Natural killer cell (primary cell): ENCODE measurements around the gene DNAAF5. TPM values are rescaled to one million over a fixed set of nuclear protein-coding genes. Genes with fewer than 3 reads are reported as not detected.

Experiments
- ATAC-seq, 3 donors: fragments of 150-1000 bp in 2 of 3; fragments of 200-7000 bp in 1 of 3; cut with Tn5 transposase; 1 replicate in 1 of 3; 2 replicates in 2 of 3; pipeline ENCODE4 v1.10.0; 2021; ENCODE audit warnings: mild to moderate bottlenecking in 2 of 3, moderate library complexity in 2 of 3
- DNase-seq, 2 donors: peaks; one replicate each; pipeline versions ENCODE4 v3.0.0 to v3.0.0-alpha.2; 2013 to 2021; ENCODE audit warnings: mixed read lengths in 1 of 2
- H3K27ac ChIP-seq: one replicate; pipeline ENCODE4 v1.5.1; 2013; ENCODE audit warnings: mild to moderate bottlenecking, low read length
- H3K27me3 ChIP-seq: one replicate; pipeline ENCODE4 v1.6.1; 2013; ENCODE audit warnings: low read length; ENCODE audit not compliant: control insufficient read depth, insufficient read depth
- H3K36me3 ChIP-seq: one replicate; pipeline ENCODE4 v1.6.1; 2013; ENCODE audit warnings: low read length; ENCODE audit not compliant: control insufficient read depth, insufficient read depth
- H3K4me1 ChIP-seq: one replicate; pipeline ENCODE4 v1.6.1; 2013; ENCODE audit warnings: low read length; ENCODE audit not compliant: control insufficient read depth, insufficient read depth
- H3K4me3 ChIP-seq: one replicate; pipeline ENCODE4 v1.5.1; 2013; ENCODE audit warnings: low read length
- H3K9me3 ChIP-seq: one replicate; pipeline ENCODE4 v1.6.1; 2013; ENCODE audit warnings: low read length; ENCODE audit not compliant: control insufficient read depth, insufficient read depth
- H3K27ac Mint-ChIP-seq, 2 donors: one replicate each; pipeline ENCODE4 v1.8.0; 2022; ENCODE audit warnings: mild to moderate bottlenecking in 2 of 2, mixed read lengths in 2 of 2, moderate library complexity in 1 of 2
- H3K27me3 Mint-ChIP-seq, 2 donors: one replicate each; pipeline ENCODE4 v1.8.0; 2022; ENCODE audit warnings: low read depth in 2 of 2, mixed read lengths in 2 of 2
- H3K36me3 Mint-ChIP-seq: one replicate; pipeline ENCODE4 v1.8.0; 2022; ENCODE audit warnings: mixed read lengths
- H3K4me1 Mint-ChIP-seq, 2 donors: one replicate each; pipeline ENCODE4 v1.8.0; 2022; ENCODE audit warnings: mixed read lengths in 2 of 2
- H3K4me3 Mint-ChIP-seq: one replicate; pipeline ENCODE4 v1.8.0; 2022; ENCODE audit warnings: mild to moderate bottlenecking, moderate library complexity, mixed read lengths
- H3K9me3 Mint-ChIP-seq, 2 donors: one replicate each; pipeline ENCODE4 v1.8.0; 2022; ENCODE audit warnings: mixed read lengths in 2 of 2
- CTCF ChIP-seq: fragments of 200-600 bp; IDR thresholded peaks from one replicate; pipeline ENCODE4 v1.8.0; 2022; ENCODE audit warnings: antibody characterized with exemption
- WGBS: methylation state at CpG from one replicate; pipeline ENCODE4 v1.1.7; 2013; ENCODE audit warnings: missing lambda C conversion rate; ENCODE audit not compliant: insufficient coverage; 5-methylcytosine and 5-hydroxymethylcytosine counted together
- intact Hi-C: fragments of 100-400 bp; cut with micrococcal nuclease; formaldehyde crosslinking; loops from one replicate; pipeline ENCODE4 v1.14.2; 2022
- total RNA-seq, 4 donors: library from RNA; stranded (reverse); fragments of 120-200 nt in 1 of 4; gene quantifications; one replicate each; pipeline versions ENCODE4 v1.2.3 to v1.2.4, GENCODE V29; 2013 to 2022

The DNAAF5 gene
- total RNA-seq, 3 donors from 2014 or later (not counting 1 experiment from before 2014, with no cell fraction given): 6.7 to 10.3 (median 10.3) TPM

- WGBS: 96% methylated on average over 9 of the region's 9 CpGs
Measured at GRCh38 chr7:684416-684815, 42.1 kb upstream of the DNAAF5 start.

GRCh38 chr7:685540-685939, 41.0 kb upstream of the DNAAF5 start:
- Histone ChIP-seq H3K27ac (no peak overlapping the region), H3K36me3 (no peaks in the 10 kb centered on the region), H3K4me1 (no peaks in the 10 kb centered on the region), H3K9me3 (peaks cover 24% of the 10 kb centered on the region), H3K4me3 (no peak overlapping the region), H3K27me3 (no peaks in the 10 kb centered on the region)
- H3K36me3 Mint-ChIP-seq: peaks cover 17% of the 10 kb centered on the region
- TF ChIP-seq CTCF: no peak
- WGBS: 100% methylated on average over 1 of the region's 1 CpG
- H3K27me3 Mint-ChIP-seq: no peaks in the 10 kb centered on the region
- intact Hi-C loops: no loop called here
- ATAC-seq: no peak
- DNase-seq: no peak
- H3K27ac Mint-ChIP-seq: no peak overlapping the region
- H3K9me3 Mint-ChIP-seq: peaks cover 10 to 20% of the 10 kb centered on the region in 2 donors
- H3K4me1 Mint-ChIP-seq: no peaks in the 10 kb centered on the region
- no peak overlapping the region for H3K4me3 Mint-ChIP-seq

More at GRCh38 chr7:684416-684815, 42.1 kb upstream of the DNAAF5 start:
- no peaks in the 10 kb centered on the region for H3K36me3 ChIP-seq
- TF ChIP-seq CTCF: no peak
- H3K4me3 ChIP-seq: no peak overlapping the region
- Mint-ChIP-seq H3K27ac (no peak overlapping the region), H3K36me3 (peaks cover 17% of the 10 kb centered on the region), H3K9me3 (peaks cover 10 to 20% of the 10 kb centered on the region in 2 donors), H3K4me3 (no peak overlapping the region), H3K27me3 (no peaks in the 10 kb centered on the region), H3K4me1 (no peaks in the 10 kb centered on the region)
- ATAC-seq: no peak
- no peaks in the 10 kb centered on the region for H3K4me1 ChIP-seq
- no peak overlapping the region for H3K27ac ChIP-seq
- peaks cover 24% of the 10 kb centered on the region for H3K9me3 ChIP-seq
- intact Hi-C loops: no loop called here
- no peaks in the 10 kb centered on the region for H3K27me3 ChIP-seq
- DNase-seq: no peak

- H3K36me3 Mint-ChIP-seq: peaks cover 17% of the 10 kb centered on the region
- 98% methylated on average over 26 of the region's 27 CpGs for WGBS
- Histone ChIP-seq H3K4me3 (no peak overlapping the region), H3K9me3 (peaks cover 13% of the 10 kb centered on the region), H3K27ac (no peak overlapping the region), H3K27me3 (no peaks in the 10 kb centered on the region), H3K4me1 (no peaks in the 10 kb centered on the region), H3K36me3 (no peaks in the 10 kb centered on the region)
- DNase-seq (no peak), ATAC-seq (no peak)
- peaks cover 6 to 16% of the 10 kb centered on the region in 2 donors for H3K9me3 Mint-ChIP-seq
- H3K27me3 Mint-ChIP-seq: no peaks in the 10 kb centered on the region
- no peak overlapping the region for H3K27ac Mint-ChIP-seq
- intact Hi-C loops: no loop called here
- no peak for TF ChIP-seq CTCF
- no peaks in the 10 kb centered on the region for H3K4me1 Mint-ChIP-seq
- H3K4me3 Mint-ChIP-seq: no peak overlapping the region
Measured at GRCh38 chr7:690478-691360, 35.8 kb upstream of the DNAAF5 start.
